HEK293T (cell line): ENCODE data around the gene COL24A1.

Experiments
- CTCF ChIA-PET: fragments of 350-600 bp; formaldehyde crosslinking; extraction: SDS; loops from one replicate; lab custom pipeline; 2021; ENCODE audit warnings: antibody characterized with exemption, inconsistent platforms; lab: Yijun Ruan, JAX
- POLR2A ChIA-PET: fragments of 350-600 bp; formaldehyde crosslinking; extraction: SDS; loops from one replicate; lab custom pipeline; 2020; ENCODE audit warnings: antibody characterized with exemption, inconsistent platforms; lab: Yijun Ruan, JAX
- DNase-seq: peaks from one replicate; pipeline ENCODE4 v3.0.0; 2012; ENCODE audit warnings: mixed read lengths; ENCODE audit errors: extremely low spot score
- ARNT ChIP-seq: fragments of 450-650 bp; IDR thresholded peaks from 2 replicates; pipeline ENCODE4 v1.6.1; 2017; ENCODE audit warnings: mild to moderate bottlenecking
- BHLHE40 ChIP-seq: fragments of 450-650 bp; IDR thresholded peaks from 2 replicates; pipeline ENCODE4 v1.6.1; 2016; ENCODE audit warnings: mild to moderate bottlenecking, moderate library complexity, borderline replicate concordance
- CTBP1 ChIP-seq: fragments of 450-650 bp; IDR thresholded peaks from 2 replicates; pipeline ENCODE4 v1.6.1; 2016; ENCODE audit warnings: borderline replicate concordance
- ELF4 ChIP-seq: fragments of 450-650 bp; IDR thresholded peaks from 2 replicates; pipeline ENCODE4 v1.6.1; 2017; ENCODE audit warnings: antibody characterized with exemption
- FOXA1 ChIP-seq: fragments of 450-650 bp; IDR thresholded peaks from 2 replicates; pipeline ENCODE4 v1.6.1; 2016; ENCODE audit warnings: mild to moderate bottlenecking
- FOXK2 ChIP-seq: fragments of 450-650 bp; IDR thresholded peaks from 2 replicates; pipeline ENCODE4 v1.6.1; 2016; ENCODE audit warnings: mild to moderate bottlenecking
- FOXM1 ChIP-seq: fragments of 450-650 bp; IDR thresholded peaks from 2 replicates; pipeline ENCODE4 v1.6.1; 2017; ENCODE audit warnings: mild to moderate bottlenecking, borderline replicate concordance
- HDGF ChIP-seq: fragments of 450-650 bp; IDR thresholded peaks from 2 replicates; pipeline ENCODE4 v1.6.1; 2017; ENCODE audit warnings: antibody characterized with exemption, borderline replicate concordance
- L3MBTL2 ChIP-seq: fragments of 450-650 bp; conservative IDR thresholded peaks from 2 replicates; pipeline ENCODE4 v1.6.1; 2016; ENCODE audit warnings: mild to moderate bottlenecking
- LEF1 ChIP-seq: fragments of 450-650 bp; IDR thresholded peaks from 2 replicates; pipeline ENCODE4 v1.6.1; 2017; ENCODE audit warnings: mild to moderate bottlenecking, borderline replicate concordance
- NFRKB ChIP-seq: fragments of 450-650 bp; IDR thresholded peaks from 2 replicates; pipeline ENCODE4 v1.6.1; 2016; ENCODE audit warnings: mild to moderate bottlenecking, moderate library complexity
- SP1 ChIP-seq: fragments of 450-650 bp; IDR thresholded peaks from 2 replicates; pipeline ENCODE4 v1.6.1; 2017
- SUZ12 ChIP-seq: fragments of 450-650 bp; IDR thresholded peaks from 2 replicates; pipeline ENCODE4 v1.6.1; 2016; ENCODE audit warnings: mild to moderate bottlenecking
- TARDBP ChIP-seq: fragments of 450-650 bp; IDR thresholded peaks from 2 replicates; pipeline ENCODE4 v1.6.1; 2016
- ZNF384 ChIP-seq: fragments of 450-650 bp; IDR thresholded peaks from 2 replicates; pipeline ENCODE4 v1.6.1; 2016
- TF ChIP-seq, protein P1 (sequence below): fragments of 450-650 bp; IDR thresholded peaks from 2 replicates; pipeline ENCODE4 v1.6.1; 2016

The COL24A1 gene

DNA sequence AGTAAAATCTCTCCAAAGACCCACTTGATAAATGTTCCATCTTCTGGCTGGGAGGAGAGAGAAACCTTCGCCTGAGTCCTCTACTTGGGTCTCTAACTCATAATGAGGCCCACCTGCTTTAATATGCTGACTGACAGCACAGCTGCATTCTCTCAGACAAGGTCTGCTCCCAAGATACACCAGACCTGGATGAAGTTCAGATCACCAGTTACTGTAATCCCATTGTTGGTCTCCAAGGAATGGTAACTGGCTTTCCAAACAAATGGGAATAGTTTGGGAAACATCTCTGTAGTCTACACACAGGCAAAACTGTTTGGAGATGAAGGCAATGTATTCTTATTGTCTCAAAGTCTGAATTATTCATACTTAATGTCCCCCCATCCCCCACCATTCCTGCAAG is 27.9 kb upstream of the COL24A1 start:
- ChIA-PET POLR2A (no interaction called here), CTCF (no interaction called here)
- TF ChIP-seq HDGF: no peak
- no peak for TF ChIP-seq ARNT
- no peak for TF ChIP-seq LEF1
- TF ChIP-seq SUZ12: no peak
- TF ChIP-seq FOXA1: no peak
- no peak for TF ChIP-seq ZNF384
- no peak for DNase-seq

- TF ChIP-seq FOXA1 (no peak), CTBP1 (no peak), ARNT (no peak), NFRKB (no peak), LEF1 (no peak), SP1 (no peak)
- POLR2A ChIA-PET: no interaction called here
- DNase-seq: no peak
- CTCF ChIA-PET: no interaction called here
These were observed 27.2 kb upstream of the COL24A1 start for GRCh38 chr1:86183810-86184209.

DNA sequence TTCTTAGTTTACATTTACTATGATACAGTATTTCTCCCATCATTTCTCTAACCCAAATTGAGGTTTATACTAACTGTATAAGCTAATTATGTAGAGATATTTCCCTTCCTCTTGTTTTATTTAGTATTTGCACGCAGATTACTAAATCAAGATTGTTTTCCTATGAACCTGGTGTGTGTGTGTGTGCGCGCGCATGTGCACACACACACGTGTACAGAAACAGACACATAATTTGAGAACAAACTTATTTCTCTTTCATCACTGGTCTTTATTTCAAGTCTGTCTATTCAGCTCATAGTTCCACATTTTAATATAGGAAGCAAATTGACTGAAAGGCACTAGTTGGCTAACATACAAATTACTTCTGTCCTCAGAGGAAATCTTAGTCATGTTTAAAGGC is 19.7 kb upstream of the COL24A1 start:
- TF ChIP-seq FOXA1 (no peak), FOXK2 (no peak), CTBP1 (no peak), BHLHE40 (no peak), HDGF (no peak), LEF1 (no peak), SP1 (no peak), ZNF384 (no peak), ELF4 (no peak), NFRKB (no peak), ARNT (no peak), TARDBP (no peak), L3MBTL2 (no peak), SUZ12 (no peak), FOXM1 (no peak)
- TF ChIP-seq, protein P1, sequence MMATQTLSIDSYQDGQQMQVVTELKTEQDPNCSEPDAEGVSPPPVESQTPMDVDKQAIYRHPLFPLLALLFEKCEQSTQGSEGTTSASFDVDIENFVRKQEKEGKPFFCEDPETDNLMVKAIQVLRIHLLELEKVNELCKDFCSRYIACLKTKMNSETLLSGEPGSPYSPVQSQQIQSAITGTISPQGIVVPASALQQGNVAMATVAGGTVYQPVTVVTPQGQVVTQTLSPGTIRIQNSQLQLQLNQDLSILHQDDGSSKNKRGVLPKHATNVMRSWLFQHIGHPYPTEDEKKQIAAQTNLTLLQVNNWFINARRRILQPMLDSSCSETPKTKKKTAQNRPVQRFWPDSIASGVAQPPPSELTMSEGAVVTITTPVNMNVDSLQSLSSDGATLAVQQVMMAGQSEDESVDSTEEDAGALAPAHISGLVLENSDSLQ: no peak
- CTCF ChIA-PET: no interaction called here
- POLR2A ChIA-PET: no interaction called here
- no peak for DNase-seq

- POLR2A ChIA-PET: no interaction called here
- CTCF ChIA-PET: no interaction called here
- DNase-seq: no peak
- TF ChIP-seq FOXA1 (no peak), SUZ12 (no peak), NFRKB (no peak), ZNF384 (no peak), CTBP1 (no peak), FOXK2 (no peak), L3MBTL2 (no peak), ELF4 (no peak), HDGF (no peak), ARNT (no peak), TARDBP (no peak), LEF1 (no peak), BHLHE40 (no peak), FOXM1 (no peak), SP1 (no peak)
- TF ChIP-seq, protein P1: no peak
These were observed 19.2 kb upstream of the COL24A1 start for GRCh38 chr1:86175756-86176155.

DNA sequence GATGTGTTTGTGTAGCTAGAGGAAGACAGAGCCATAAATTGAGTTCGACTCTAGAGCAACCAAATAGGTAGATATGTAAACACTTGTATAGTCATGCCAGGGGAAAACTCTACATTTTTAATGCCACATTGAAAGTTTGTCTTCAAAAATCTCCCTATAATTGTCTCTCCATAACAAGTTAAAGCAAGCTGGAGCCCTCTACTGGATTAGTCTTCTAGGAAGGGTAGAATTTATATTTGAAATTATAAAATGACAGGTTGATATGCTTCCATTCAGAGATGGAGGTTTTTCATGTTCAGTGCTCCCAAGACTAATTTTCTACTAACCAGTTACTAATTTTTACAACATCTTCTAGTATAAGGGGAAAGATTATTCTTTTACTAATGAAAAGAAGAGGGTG is 13.1 kb upstream of the COL24A1 start:
- CTCF ChIA-PET: interaction anchor here (0.6 kb wide), 1 partner anchor 124 kb away, joined by 3 read pairs; no protein-coding TSS in a partner anchor
- POLR2A ChIA-PET: no interaction called here
- TF ChIP-seq HDGF: no peak
- TF ChIP-seq BHLHE40: no peak
- TF ChIP-seq, protein P1: no peak
- no peak for TF ChIP-seq ZNF384
- no peak for TF ChIP-seq ARNT
- no peak for TF ChIP-seq SP1
- TF ChIP-seq LEF1: no peak
- TF ChIP-seq FOXM1: no peak
- no peak for DNase-seq

DNA sequence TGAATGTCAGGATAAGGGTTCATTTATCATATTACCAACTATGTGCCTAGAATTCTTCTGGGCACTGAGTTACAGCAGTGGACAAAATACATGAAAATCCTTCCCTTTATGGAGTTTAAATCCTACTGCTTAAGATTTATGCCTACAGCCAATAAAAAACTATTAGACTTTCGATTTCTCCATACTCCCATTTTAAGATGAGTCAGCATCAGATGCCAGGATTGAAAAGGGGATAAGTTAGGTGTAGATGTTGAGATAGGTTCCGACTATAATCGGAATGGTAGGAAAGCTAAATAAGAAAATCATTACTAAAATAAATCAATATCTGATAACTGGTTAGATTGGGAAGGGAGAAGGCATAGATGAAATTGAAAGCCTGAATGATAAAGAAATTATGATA is 3.2 kb upstream of the COL24A1 start:
- no peak for DNase-seq
- ChIA-PET CTCF (no interaction called here), POLR2A (no interaction called here)
- no peak for TF ChIP-seq SP1
- TF ChIP-seq CTBP1: no peak
- no peak for TF ChIP-seq HDGF

DNA sequence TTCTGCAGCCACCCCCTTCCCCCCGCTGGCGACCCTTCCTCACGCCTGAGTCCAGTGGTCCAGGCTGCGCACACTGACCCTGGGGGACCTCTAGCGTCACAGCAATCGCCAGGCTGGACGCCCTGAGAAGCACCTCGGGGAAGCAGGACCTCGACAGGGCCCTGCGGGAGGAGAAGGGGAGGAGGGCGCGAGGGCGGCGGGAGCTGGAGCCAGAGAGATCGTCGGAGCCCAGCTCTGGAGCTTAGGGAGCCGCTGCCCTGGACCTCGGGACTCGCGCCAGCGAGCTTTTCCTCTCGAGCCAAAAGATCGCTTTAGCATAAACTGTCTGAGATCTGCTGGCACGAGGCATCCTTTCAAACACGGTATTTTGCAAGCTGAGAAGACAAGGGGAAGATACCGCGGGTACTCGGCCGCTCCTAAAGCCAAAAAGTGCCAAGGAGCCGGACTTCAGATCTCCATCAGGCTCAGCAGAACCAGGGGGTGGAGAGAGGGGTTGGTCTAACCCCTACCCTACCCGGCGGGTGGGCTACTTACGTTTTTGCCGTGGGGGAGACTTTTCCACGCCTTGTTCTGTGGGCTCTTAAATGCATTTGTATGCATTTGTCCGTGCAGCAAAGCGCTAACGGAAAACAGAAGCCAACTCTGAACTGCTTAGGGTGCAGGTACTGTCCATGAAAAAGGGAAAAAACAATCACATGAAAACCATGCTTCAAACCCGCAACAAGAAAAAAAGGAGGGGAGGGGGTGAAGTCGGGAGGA is 586 bp downstream of the COL24A1 start:
- no peak for TF ChIP-seq CTBP1
- TF ChIP-seq L3MBTL2: peak; percentile 63; the same call in 1 of the 2 replicates
- TF ChIP-seq SP1: no peak
- no peak for TF ChIP-seq ZNF384
- TF ChIP-seq, protein P1: no peak
- no peak for TF ChIP-seq FOXA1
- no peak for TF ChIP-seq ARNT
- CTCF ChIA-PET: interaction anchor here (0.6 kb wide), 1 partner anchor 468 kb away, joined by 3 read pairs; no protein-coding TSS in a partner anchor
- POLR2A ChIA-PET: no interaction called here
- peak; percentile 55 for DNase-seq
